Nephron (organoid): ENCODE results near the gene PARVA.

ENCODE experiments used
- H3K27ac Mint-ChIP-seq, 3 experiments: 2 replicates each; pipeline ENCODE4 v1.8.0; 2020; ENCODE audit warnings: mixed read lengths in 3 of 3, mild to moderate bottlenecking in 2 of 3, moderate library complexity in 1 of 3
- H3K27me3 Mint-ChIP-seq: 2 replicates; pipeline ENCODE4 v1.8.0; 2021; ENCODE audit warnings: low read depth, mild to moderate bottlenecking, moderate library complexity, mixed read lengths
- H3K36me3 Mint-ChIP-seq: 2 replicates; pipeline ENCODE4 v1.8.0; 2020; ENCODE audit warnings: low read depth, mixed read lengths
- H3K4me1 Mint-ChIP-seq: 2 replicates; pipeline ENCODE4 v1.8.0; 2020; ENCODE audit warnings: mixed read lengths
- H3K4me3 Mint-ChIP-seq, 3 experiments: 2 replicates each; pipeline ENCODE4 v1.8.0; 2020; ENCODE audit warnings: mild to moderate bottlenecking in 3 of 3, mixed read lengths in 3 of 3, moderate library complexity in 2 of 3
- H3K9me3 Mint-ChIP-seq: 2 replicates; pipeline ENCODE4 v1.8.0; 2020; ENCODE audit warnings: mixed read lengths
- TF ChIP-seq, protein P1 (sequence below), 3 experiments: fragments of 200-600 bp; sonication (generic); IDR thresholded peaks; one replicate each; pipeline ENCODE4 v1.5.0; 2021; ENCODE audit warnings: antibody characterized with exemption in 3 of 3; ENCODE audit not compliant: unreplicated experiment in 3 of 3

PARVA gene

GRCh38 chr11:12459865-12460444, 82.6 kb downstream of the PARVA start:
- peak overlapping the region in 2 of 3 experiments; percentile 9 to 14 for H3K27ac Mint-ChIP-seq
- no peaks in the 10 kb centered on the region for H3K27me3 Mint-ChIP-seq
- peaks cover 49% of the 10 kb centered on the region for H3K4me1 Mint-ChIP-seq
- H3K9me3 Mint-ChIP-seq, result peaks cover 18% of the 10 kb centered on the region
- peaks cover 13% of the 10 kb centered on the region for H3K36me3 Mint-ChIP-seq
- no peak overlapping the region for H3K4me3 Mint-ChIP-seq
- TF ChIP-seq, protein P1, sequence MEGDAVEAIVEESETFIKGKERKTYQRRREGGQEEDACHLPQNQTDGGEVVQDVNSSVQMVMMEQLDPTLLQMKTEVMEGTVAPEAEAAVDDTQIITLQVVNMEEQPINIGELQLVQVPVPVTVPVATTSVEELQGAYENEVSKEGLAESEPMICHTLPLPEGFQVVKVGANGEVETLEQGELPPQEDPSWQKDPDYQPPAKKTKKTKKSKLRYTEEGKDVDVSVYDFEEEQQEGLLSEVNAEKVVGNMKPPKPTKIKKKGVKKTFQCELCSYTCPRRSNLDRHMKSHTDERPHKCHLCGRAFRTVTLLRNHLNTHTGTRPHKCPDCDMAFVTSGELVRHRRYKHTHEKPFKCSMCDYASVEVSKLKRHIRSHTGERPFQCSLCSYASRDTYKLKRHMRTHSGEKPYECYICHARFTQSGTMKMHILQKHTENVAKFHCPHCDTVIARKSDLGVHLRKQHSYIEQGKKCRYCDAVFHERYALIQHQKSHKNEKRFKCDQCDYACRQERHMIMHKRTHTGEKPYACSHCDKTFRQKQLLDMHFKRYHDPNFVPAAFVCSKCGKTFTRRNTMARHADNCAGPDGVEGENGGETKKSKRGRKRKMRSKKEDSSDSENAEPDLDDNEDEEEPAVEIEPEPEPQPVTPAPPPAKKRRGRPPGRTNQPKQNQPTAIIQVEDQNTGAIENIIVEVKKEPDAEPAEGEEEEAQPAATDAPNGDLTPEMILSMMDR (IDR thresholded peaks at IDR 0.05; ENCODE audit: unreplicated experiment in 3 of 3), result no peak

GRCh38 chr11:12460466-12460865, 83.1 kb downstream of the PARVA start:
- TF ChIP-seq, protein P1 (IDR thresholded peaks at IDR 0.05; ENCODE audit: unreplicated experiment in 3 of 3), result no peak
- H3K4me1 Mint-ChIP-seq, result peaks cover 44% of the 10 kb centered on the region
- peaks cover 14% of the 10 kb centered on the region for H3K36me3 Mint-ChIP-seq
- peaks cover 19% of the 10 kb centered on the region for H3K9me3 Mint-ChIP-seq
- no peak overlapping the region for H3K4me3 Mint-ChIP-seq
- H3K27me3 Mint-ChIP-seq, result no peaks in the 10 kb centered on the region
- peak overlapping the region in 1 of 3 experiments; percentile 9 for H3K27ac Mint-ChIP-seq

- Mint-ChIP-seq H3K27me3 (no peaks in the 10 kb centered on the region), H3K4me3 (no peak overlapping the region), H3K9me3 (peaks cover 23% of the 10 kb centered on the region), H3K4me1 (peaks cover 33% of the 10 kb centered on the region), H3K27ac (no peak overlapping the region), H3K36me3 (peaks cover 20% of the 10 kb centered on the region)
- TF ChIP-seq, protein P1 (IDR thresholded peaks at IDR 0.05; ENCODE audit: unreplicated experiment in 3 of 3), result no peak
Observed at GRCh38 chr11:12461516-12461915, 84.1 kb downstream of the PARVA start.

DNA sequence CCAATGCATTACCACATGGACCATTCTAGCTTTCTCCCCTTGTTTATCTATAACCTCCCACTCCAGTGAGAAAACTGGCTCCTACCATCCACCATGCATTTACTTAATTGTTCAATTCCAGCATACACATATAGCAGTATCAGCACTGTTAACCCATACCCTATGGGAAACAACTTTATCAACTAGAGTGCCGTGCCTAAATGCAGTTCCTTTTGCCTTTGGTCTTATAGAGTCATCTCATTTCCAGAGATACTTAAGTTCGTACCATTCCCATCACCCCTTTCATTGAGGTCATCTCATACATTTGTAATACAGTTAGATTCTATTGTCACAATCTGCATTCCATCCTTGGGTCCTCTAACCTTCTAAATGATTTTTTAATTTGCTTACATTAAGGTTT, 86.9 kb downstream of the PARVA start:
- Mint-ChIP-seq H3K27me3 (no peaks in the 10 kb centered on the region), H3K4me1 (peaks cover 23% of the 10 kb centered on the region), H3K27ac (no peak overlapping the region), H3K4me3 (no peak overlapping the region), H3K9me3 (peaks cover 27% of the 10 kb centered on the region), H3K36me3 (peaks cover 24% of the 10 kb centered on the region)
- TF ChIP-seq, protein P1 (IDR thresholded peaks at IDR 0.05; ENCODE audit: unreplicated experiment in 3 of 3), result no peak

DNA sequence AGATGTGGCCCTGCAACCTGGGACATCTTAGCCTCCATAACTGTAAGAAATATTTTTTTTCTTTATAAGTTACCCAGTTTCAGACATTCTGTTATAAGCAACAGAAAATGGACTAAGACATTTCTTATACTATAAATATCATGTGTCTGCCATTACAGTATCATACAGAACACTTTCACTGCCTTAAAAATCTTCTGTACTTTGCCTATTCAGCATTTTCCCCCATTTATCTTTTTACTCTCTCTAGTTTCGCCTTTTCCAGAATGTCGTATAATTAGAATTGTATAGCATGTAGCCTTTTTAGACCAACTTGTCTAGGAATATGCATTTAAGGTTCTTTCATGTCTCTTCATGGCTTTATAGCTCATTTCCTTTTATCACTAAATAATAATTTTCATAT, 88.0 kb downstream of the PARVA start:
- no peak overlapping the region for H3K4me3 Mint-ChIP-seq
- TF ChIP-seq, protein P1 (IDR thresholded peaks at IDR 0.05; ENCODE audit: unreplicated experiment in 3 of 3), result no peak
- no peaks in the 10 kb centered on the region for H3K27me3 Mint-ChIP-seq
- peaks cover 22% of the 10 kb centered on the region for H3K36me3 Mint-ChIP-seq
- peaks cover 24% of the 10 kb centered on the region for H3K4me1 Mint-ChIP-seq
- no peak overlapping the region for H3K27ac Mint-ChIP-seq
- peaks cover 27% of the 10 kb centered on the region for H3K9me3 Mint-ChIP-seq

DNA sequence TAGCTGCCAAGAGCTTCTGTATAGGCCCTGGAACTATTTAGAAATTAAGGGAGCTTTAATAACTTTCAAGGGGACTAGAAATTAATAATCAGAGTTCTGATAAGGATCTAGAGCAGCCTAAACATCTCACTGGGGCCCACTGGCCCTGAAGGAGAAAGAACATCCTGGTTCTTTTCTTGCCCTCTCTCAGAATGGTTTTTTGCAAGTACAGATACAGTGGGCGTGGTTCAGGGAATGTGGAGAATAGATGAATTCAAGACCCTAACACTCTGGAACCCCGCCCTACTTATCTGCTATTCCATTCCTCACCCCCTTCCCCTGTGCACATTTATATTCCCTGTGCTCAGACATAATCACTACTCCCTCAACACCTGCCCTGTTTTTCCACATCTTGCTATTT, 90.2 kb downstream of the PARVA start:
- Mint-ChIP-seq H3K4me1 (peaks cover 38% of the 10 kb centered on the region), H3K27ac (no peak overlapping the region), H3K4me3 (no peak overlapping the region), H3K9me3 (peaks cover 24% of the 10 kb centered on the region), H3K27me3 (no peaks in the 10 kb centered on the region), H3K36me3 (peaks cover 25% of the 10 kb centered on the region)
- TF ChIP-seq, protein P1 (IDR thresholded peaks at IDR 0.05; ENCODE audit: unreplicated experiment in 3 of 3), result no peak
